ENCODE measurements around the gene IL22RA1. TPM values are rescaled to one million over a fixed set of nuclear protein-coding genes. Genes with fewer than 3 reads are reported as not detected.

IL22RA1 gene
- total and polyA plus RNA-seq, 12 donors: 0.06 to 0.76 (median 0.26) TPM; not detected in 2

DNA sequence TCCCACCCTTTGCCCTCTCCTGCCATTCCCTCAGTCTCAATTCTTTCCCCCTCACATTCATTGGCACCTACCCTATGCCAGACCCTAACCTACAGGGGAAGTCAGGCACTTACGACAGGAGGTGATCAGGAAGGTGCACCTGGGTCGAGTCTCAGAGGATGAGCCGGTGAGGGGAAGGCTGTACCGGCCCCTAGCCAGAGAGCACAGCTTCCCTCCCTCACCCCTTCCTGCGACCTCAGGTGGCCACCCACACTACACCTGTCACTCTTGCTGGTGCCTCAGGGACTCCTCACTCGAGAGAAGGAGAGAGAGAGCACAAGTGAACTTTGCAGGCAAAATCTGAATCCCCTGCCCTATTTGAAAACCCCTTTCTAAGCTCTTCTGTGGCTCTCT, 29.3 kb downstream of the IL22RA1 start:
- Histone ChIP-seq H3K9me3 (replicated peaks in 1 of 3) (no peaks in the 10 kb centered on the region), H3K36me3 (replicated peaks in 1 of 2) (no peaks in the 10 kb centered on the region), H3K4me1 (replicated peaks in 1 of 2) (peaks cover 0 to 3% of the 10 kb centered on the region in 2 donors), H3K27ac (no peak overlapping the region), H3K27me3 (no peaks in the 10 kb centered on the region), H3K4me3 (no peak overlapping the region)
- intact Hi-C loops (cut with DNase I): no loop called here
- DNase-seq: no peak
- TF ChIP-seq CTCF (IDR thresholded peaks at IDR 0.05) (no peak), POLR2A (IDR thresholded peaks at IDR 0.05) (no peak)
- WGBS, 4 donors: 64 to 82% (median 74%) methylated on average over 4 to 6 of the region's 6 CpGs

GRCh38 chr1:24111996-24112779, 30.8 kb downstream of the IL22RA1 start, which contains the start of gene MYOM3:
Gene MYOM3, minus strand, starts transcription at chr1:24112135. Its CDS starts 3,499 bp downstream, at chr1:24108636.
- intact Hi-C loops (cut with DNase I): no loop called here
- DNase-seq: peak in 6 of 7 donors; percentile 34 to 61 (median 52)
- H3K36me3 ChIP-seq (replicated peaks in 1 of 2): no peaks in the 10 kb centered on the region
- WGBS, 4 donors: 39 to 51% (median 43%) methylated on average over 20 to 27 of the region's 27 CpGs
- peaks cover 0 to 5% of the 10 kb centered on the region in 2 donors for H3K4me1 ChIP-seq (replicated peaks in 1 of 2)
- TF ChIP-seq POLR2A (IDR thresholded peaks at IDR 0.05): no peak
- TF ChIP-seq CTCF (IDR thresholded peaks at IDR 0.05): peak in 5 of 6 experiments; percentile 23 to 35 (median 30)
- H3K9me3 ChIP-seq (replicated peaks in 1 of 3): no peaks in the 10 kb centered on the region
- H3K27me3 ChIP-seq: no peaks in the 10 kb centered on the region
- no peak within 1 kb of the TSS for H3K4me3 ChIP-seq
- H3K27ac ChIP-seq: no peak within 1 kb of the TSS

DNA sequence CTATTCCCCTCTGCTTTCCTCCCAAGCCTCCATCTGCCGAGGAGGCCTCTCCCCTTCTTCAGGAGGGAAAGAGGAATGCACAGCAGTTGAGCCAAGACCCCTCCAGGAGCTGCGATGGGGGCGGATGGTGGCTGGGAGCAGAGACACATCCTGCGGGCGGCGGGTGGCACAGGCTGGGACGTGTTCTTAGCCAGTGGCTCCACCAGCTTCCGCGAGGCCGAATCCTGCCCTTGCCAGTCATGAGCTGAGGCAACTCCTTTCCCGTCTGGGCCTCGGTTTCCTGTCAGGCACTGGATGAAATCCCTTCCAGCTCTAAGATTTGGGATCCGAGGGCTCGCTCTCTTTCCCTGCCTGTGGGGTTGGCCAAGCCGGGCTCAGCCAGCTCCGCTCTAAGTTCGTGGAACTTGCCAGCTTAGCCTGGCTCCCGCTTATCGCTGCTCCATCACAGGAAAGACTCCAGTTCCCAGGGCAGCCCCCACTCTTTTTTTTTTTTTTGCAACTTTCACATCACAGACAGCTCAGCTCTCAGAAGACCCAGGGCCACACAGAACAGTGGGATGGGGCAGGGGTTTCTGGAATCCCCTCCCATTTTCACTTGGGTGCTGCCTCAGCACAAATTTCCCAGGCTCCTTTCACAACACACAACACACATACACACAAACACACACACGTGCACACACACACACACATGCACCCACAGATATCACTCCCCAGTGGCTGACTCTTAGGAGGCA, 31.5 kb downstream of the IL22RA1 start:
- peaks cover 0 to 5% of the 10 kb centered on the region in 2 donors for H3K4me1 ChIP-seq (replicated peaks in 1 of 2)
- H3K27ac ChIP-seq: no peak overlapping the region
- 76 to 84% (median 79%) methylated on average over 20 of the region's 20 CpGs for WGBS, 4 donors
- TF ChIP-seq CTCF (IDR thresholded peaks at IDR 0.05): no peak
- TF ChIP-seq POLR2A (IDR thresholded peaks at IDR 0.05): no peak
- no peaks in the 10 kb centered on the region for H3K36me3 ChIP-seq (replicated peaks in 1 of 2)
- H3K4me3 ChIP-seq: no peak overlapping the region
- DNase-seq: no peak
- intact Hi-C loops (cut with DNase I): no loop called here
- H3K27me3 ChIP-seq: no peaks in the 10 kb centered on the region
- no peaks in the 10 kb centered on the region for H3K9me3 ChIP-seq (replicated peaks in 1 of 3)

DNA sequence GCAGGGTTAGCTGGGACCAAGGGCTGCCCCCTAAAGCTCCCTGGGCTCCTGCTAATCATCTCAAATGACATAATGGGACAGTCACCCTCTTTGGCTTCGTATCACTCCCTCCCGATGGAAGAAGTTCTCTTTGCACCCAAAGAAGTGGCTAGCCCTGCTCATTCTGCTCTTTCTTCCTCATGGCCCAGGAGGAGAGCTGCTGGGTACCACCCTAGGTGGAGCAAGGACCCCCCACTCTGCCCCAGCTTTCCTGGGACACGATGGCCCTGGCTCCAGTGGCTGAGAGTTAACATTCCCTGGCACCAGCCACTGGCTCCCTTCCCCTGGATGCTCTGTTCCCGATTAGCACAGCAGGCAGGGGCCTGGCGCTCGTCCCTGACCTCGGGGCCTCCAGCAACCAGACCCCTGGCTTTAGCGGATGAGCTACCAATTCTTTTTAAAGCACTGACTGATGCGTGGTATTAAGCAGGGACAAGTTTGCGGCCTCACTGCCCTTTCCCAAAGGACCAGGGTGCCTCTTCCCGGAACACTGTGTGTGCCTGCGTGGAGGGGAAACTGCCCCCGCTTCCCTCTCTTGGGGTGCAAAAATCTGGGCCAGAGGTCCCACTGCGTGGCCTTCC, 32.2 kb downstream of the IL22RA1 start:
- Histone ChIP-seq H3K27me3 (no peaks in the 10 kb centered on the region), H3K27ac (no peak overlapping the region), H3K9me3 (replicated peaks in 1 of 3) (no peaks in the 10 kb centered on the region), H3K4me1 (replicated peaks in 1 of 2) (peaks cover 0 to 5% of the 10 kb centered on the region in 2 donors), H3K36me3 (replicated peaks in 1 of 2) (no peaks in the 10 kb centered on the region), H3K4me3 (no peak overlapping the region)
- intact Hi-C loops (cut with DNase I): no loop called here
- no peak for DNase-seq
- TF ChIP-seq POLR2A (IDR thresholded peaks at IDR 0.05) (no peak), CTCF (IDR thresholded peaks at IDR 0.05) (no peak)
- 64 to 89% (median 77%) methylated on average over 11 to 14 of the region's 14 CpGs for WGBS, 4 donors
